GM19328 (cell line): ENCODE measurements around the gene DAP.
A peak's percentile ranks its signal among the peaks of the same experiment; 100 is the strongest.

Experiments used
- ATAC-seq: cut with Tn5 transposase; IDR thresholded peaks from one replicate; pipeline ENCODE4 v1.9.1; 2021; ENCODE audit warnings: mild to moderate bottlenecking, moderate library complexity; ENCODE audit not compliant: unreplicated experiment

Gene DAP

GRCh38 chr5:10761933-10762775, 1.1 kb upstream of the DAP start:
- no peak for ATAC-seq

GRCh38 chr5:10760921-10761184, 181 bp downstream of the DAP start:
- ATAC-seq = no peak

GRCh38 chr5:10760096-10760920, 726 bp downstream of the DAP start:
- peak; percentile 37 for ATAC-seq

GRCh38 chr5:10759111-10759510, 1.9 kb downstream of the DAP start:
- ATAC-seq = no peak

- no peak for ATAC-seq
These were observed 3.0 kb downstream of the DAP start for GRCh38 chr5:10757922-10758555.

GRCh38 chr5:10757043-10757442, 4.0 kb downstream of the DAP start:
- ATAC-seq = no peak

- ATAC-seq = no peak
These were observed 4.5 kb downstream of the DAP start for GRCh38 chr5:10756549-10756948.

- ATAC-seq = no peak
These were observed 7.9 kb downstream of the DAP start for GRCh38 chr5:10753178-10753577.

- no peak for ATAC-seq
These were observed 8.6 kb downstream of the DAP start for GRCh38 chr5:10752451-10752850.

- ATAC-seq = no peak
These were observed 10.1 kb downstream of the DAP start for GRCh38 chr5:10750909-10751308.

GRCh38 chr5:10747678-10748622, 13.1 kb downstream of the DAP start:
- no peak for ATAC-seq

GRCh38 chr5:10746711-10747110, 14.3 kb downstream of the DAP start:
- no peak for ATAC-seq

GRCh38 chr5:10745133-10745532, 15.9 kb downstream of the DAP start:
- ATAC-seq = no peak

- ATAC-seq = no peak
These were observed 16.4 kb downstream of the DAP start for GRCh38 chr5:10744681-10745080.

GRCh38 chr5:10743951-10744350, 17.1 kb downstream of the DAP start:
- no peak for ATAC-seq

GRCh38 chr5:10743526-10743925, 17.5 kb downstream of the DAP start:
- ATAC-seq = no peak

GRCh38 chr5:10741661-10742060, 19.4 kb downstream of the DAP start:
- ATAC-seq = no peak

GRCh38 chr5:10740384-10740783, 20.6 kb downstream of the DAP start:
- ATAC-seq = no peak

GRCh38 chr5:10737880-10738279, 23.2 kb downstream of the DAP start:
- no peak for ATAC-seq

- ATAC-seq = no peak
These were observed 24.2 kb downstream of the DAP start for GRCh38 chr5:10736808-10737207.

- no peak for ATAC-seq
These were observed 24.7 kb downstream of the DAP start for GRCh38 chr5:10736354-10736753.
